ENCODE results near the gene CCDC141.

Gene CCDC141

DNA sequence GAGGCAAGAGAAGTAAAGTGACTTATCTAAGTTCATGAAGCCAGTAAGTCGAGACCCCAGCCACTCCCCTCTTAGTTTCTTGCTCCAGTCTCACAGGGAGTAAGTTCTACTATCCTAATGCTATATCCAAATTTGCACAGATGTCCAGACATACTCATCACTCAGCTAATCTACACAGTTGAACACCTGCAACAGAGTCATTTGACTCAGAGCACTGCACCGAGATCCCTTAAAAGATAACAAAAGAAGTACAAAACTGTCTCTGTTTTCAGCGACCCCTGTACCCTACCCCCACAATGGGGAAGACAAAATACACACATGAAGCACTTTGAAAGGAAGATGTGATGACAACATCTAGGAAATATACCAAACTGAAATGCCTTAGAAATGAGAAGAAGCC is 22.6 kb upstream of the CCDC141 start:
- CTCF ChIA-PET: no interaction called here
- TF ChIP-seq, protein P1, sequence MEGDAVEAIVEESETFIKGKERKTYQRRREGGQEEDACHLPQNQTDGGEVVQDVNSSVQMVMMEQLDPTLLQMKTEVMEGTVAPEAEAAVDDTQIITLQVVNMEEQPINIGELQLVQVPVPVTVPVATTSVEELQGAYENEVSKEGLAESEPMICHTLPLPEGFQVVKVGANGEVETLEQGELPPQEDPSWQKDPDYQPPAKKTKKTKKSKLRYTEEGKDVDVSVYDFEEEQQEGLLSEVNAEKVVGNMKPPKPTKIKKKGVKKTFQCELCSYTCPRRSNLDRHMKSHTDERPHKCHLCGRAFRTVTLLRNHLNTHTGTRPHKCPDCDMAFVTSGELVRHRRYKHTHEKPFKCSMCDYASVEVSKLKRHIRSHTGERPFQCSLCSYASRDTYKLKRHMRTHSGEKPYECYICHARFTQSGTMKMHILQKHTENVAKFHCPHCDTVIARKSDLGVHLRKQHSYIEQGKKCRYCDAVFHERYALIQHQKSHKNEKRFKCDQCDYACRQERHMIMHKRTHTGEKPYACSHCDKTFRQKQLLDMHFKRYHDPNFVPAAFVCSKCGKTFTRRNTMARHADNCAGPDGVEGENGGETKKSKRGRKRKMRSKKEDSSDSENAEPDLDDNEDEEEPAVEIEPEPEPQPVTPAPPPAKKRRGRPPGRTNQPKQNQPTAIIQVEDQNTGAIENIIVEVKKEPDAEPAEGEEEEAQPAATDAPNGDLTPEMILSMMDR (IDR thresholded peaks at IDR 0.05; ENCODE audit: insufficient read depth, low read length, missing control alignments): no peak

GRCh38 chr2:179071810-179072355 is 21.9 kb upstream of the CCDC141 start:
- no peak for DNase-seq (ENCODE audit: low read depth, low spot score)
- TF ChIP-seq, protein P1 (IDR thresholded peaks at IDR 0.05; ENCODE audit: insufficient read depth, low read length, missing control alignments): no peak
- CTCF ChIA-PET: no interaction called here
- POLR2A ChIA-PET: no interaction called here
- no peak overlapping the region for H3K4me3 ChIP-seq (ENCODE audit: low read depth, low read length)

More for the DNA sequence above, 22.6 kb upstream of the CCDC141 start:
- POLR2A ChIA-PET: no interaction called here
- no peak for DNase-seq (ENCODE audit: low read depth, low spot score)
- no peak overlapping the region for H3K4me3 ChIP-seq (ENCODE audit: low read depth, low read length)

DNA sequence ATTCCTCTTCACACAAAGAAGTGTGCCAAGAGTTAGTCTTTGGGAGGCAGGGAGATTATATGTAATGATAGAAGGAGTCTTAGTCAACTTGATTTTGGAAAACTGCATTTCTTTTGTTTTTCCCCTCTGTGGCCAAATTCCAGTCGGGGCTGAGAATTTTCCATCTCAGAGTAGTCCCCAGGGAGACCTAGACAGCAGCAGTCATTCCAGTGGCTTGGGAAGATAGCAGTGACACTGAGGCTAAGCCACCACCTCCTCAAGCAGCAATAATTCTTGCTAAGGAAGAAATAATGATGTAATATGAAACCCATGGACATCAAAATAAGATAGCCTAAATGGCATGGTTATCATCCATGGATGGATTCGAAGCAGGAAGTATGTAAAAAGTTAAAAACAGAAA is 21.0 kb upstream of the CCDC141 start:
- POLR2A ChIA-PET: no interaction called here
- no peak overlapping the region for H3K4me3 ChIP-seq (ENCODE audit: low read depth, low read length)
- TF ChIP-seq, protein P1 (IDR thresholded peaks at IDR 0.05; ENCODE audit: insufficient read depth, low read length, missing control alignments): no peak
- DNase-seq (ENCODE audit: low read depth, low spot score): no peak
- CTCF ChIA-PET: no interaction called here

DNA sequence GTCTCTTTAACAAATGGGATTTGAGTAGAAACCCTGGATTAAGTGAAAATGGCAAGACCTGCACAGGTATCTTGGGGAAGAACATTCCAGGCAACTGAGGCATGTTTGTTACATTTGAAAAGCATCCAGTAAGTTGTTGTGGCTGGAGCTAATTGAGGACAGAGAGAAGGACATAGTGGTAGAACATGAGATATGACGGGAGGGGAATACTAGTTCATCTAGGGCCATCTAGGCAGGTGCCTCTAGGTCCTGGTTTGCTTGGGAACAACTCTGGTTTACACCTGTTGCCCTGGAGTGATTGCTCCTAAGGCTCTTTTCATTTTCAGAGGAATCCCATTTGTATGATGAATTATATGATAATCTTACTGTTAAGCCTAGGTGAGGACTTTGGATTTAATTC is 19.7 kb upstream of the CCDC141 start:
- no peak for DNase-seq (ENCODE audit: low read depth, low spot score)
- no peak overlapping the region for H3K4me3 ChIP-seq (ENCODE audit: low read depth, low read length)
- TF ChIP-seq, protein P1 (IDR thresholded peaks at IDR 0.05; ENCODE audit: insufficient read depth, low read length, missing control alignments): no peak
- POLR2A ChIA-PET: no interaction called here
- CTCF ChIA-PET: no interaction called here

DNA sequence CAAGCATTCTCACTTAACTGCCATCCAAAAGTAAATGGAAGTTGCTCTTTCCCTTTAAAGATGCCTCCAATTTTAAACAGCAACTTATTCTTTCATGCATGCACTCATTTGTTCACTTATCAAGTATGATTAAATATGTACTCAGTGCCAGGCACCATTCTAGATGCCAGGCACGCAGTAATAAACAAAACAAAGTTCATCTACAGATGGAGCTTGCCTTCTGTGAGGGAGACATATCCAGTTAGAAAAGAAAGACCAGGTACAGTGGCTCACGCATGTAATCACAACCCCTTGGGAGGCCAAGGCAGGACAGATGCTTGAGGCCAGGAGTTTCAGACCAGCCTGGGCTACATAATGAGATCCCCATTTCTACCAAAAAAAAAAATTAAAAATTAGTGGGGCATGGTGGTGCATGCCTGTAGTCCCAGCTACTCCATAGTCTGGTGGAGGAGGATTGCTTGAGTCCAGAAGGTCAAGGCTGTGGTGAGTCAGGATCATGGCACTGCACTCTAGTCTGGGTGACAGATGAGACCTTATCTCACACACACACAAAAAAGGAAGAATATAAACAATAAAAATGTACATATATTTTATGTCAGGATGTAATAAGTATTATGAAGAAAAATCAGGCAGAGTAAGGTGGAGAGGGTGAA is 19.2 kb upstream of the CCDC141 start:
- H3K4me3 ChIP-seq (ENCODE audit: low read depth, low read length): no peak overlapping the region
- TF ChIP-seq, protein P1 (IDR thresholded peaks at IDR 0.05; ENCODE audit: insufficient read depth, low read length, missing control alignments): no peak
- POLR2A ChIA-PET: no interaction called here
- CTCF ChIA-PET: no interaction called here
- DNase-seq (ENCODE audit: low read depth, low spot score): no peak

DNA sequence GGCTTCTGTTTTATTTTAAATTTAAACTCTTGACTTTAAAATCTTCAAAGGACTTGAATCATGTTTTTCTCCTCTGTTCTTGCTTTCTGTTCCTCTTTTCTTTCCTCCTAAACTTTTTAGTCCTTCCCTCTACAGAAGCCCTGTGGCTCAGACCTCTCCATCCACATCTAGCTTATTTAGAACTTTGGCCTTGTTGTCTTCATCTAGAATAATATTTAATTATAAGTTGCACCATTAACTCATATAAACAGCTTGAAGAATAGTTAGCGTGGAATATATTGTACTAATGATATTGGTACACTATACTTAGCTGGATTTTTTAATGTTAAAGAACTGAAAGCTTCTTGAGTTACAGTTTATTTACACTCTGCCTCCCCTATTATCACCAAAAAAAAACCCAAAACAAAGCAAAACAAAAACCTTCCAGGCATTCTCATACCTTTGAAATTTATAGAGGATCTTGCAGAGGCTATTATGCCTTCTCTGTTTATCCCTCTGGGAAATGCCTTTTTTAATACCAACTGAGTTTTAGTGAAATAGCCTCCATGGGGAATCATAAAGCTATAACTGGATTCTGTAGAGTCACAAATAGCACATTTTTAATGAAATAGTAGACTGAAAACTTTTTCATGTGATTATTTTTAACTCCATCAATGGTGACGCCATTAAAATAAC is 9.2 kb upstream of the CCDC141 start:
- no peak overlapping the region for H3K4me3 ChIP-seq (ENCODE audit: low read depth, low read length)
- DNase-seq (ENCODE audit: low read depth, low spot score): no peak
- TF ChIP-seq, protein P1 (IDR thresholded peaks at IDR 0.05; ENCODE audit: insufficient read depth, low read length, missing control alignments): no peak
- ChIA-PET POLR2A (no interaction called here), CTCF (no interaction called here)
